ENCODE measurements around the gene APOL1. TPM values are rescaled to one million over a fixed set of nuclear protein-coding genes. Genes with fewer than 3 reads are reported as not detected.

Gene APOL1
- total RNA-seq, 1 donor from 2014 or later, result 2.5 TPM

GRCh38 chr22:36277482-36278291 lies 24.8 kb downstream of the APOL1 start:
- H3K36me3 Mint-ChIP-seq (ENCODE audit: low read depth, unreplicated experiment), result peaks cover 25% of the 10 kb centered on the region
- H3K27me3 Mint-ChIP-seq (ENCODE audit: unreplicated experiment), result peaks cover 8% of the 10 kb centered on the region
- H3K4me1 Mint-ChIP-seq (ENCODE audit: unreplicated experiment), result peaks cover 18% of the 10 kb centered on the region
- peak; percentile 64 for DNase-seq (ENCODE audit: low spot score)
- peak; percentile 64 for TF ChIP-seq CTCF (IDR thresholded peaks at IDR 0.05; ENCODE audit: unreplicated experiment)
- H3K27ac Mint-ChIP-seq (ENCODE audit: unreplicated experiment), result peak overlapping the region; percentile 31
- H3K4me3 Mint-ChIP-seq (ENCODE audit: unreplicated experiment), result no peak overlapping the region
- H3K9me3 Mint-ChIP-seq (ENCODE audit: unreplicated experiment), result no peaks in the 10 kb centered on the region

GRCh38 chr22:36279219-36279666 lies 26.3 kb downstream of the APOL1 start:
- TF ChIP-seq CTCF (IDR thresholded peaks at IDR 0.05; ENCODE audit: unreplicated experiment), result no peak
- no peaks in the 10 kb centered on the region for H3K9me3 Mint-ChIP-seq (ENCODE audit: unreplicated experiment)
- peaks cover 32% of the 10 kb centered on the region for H3K36me3 Mint-ChIP-seq (ENCODE audit: low read depth, unreplicated experiment)
- no peak overlapping the region for H3K4me3 Mint-ChIP-seq (ENCODE audit: unreplicated experiment)
- H3K4me1 Mint-ChIP-seq (ENCODE audit: unreplicated experiment), result peaks cover 18% of the 10 kb centered on the region
- DNase-seq (ENCODE audit: low spot score), result no peak
- H3K27me3 Mint-ChIP-seq (ENCODE audit: unreplicated experiment), result peaks cover 11% of the 10 kb centered on the region
- peak overlapping the region; percentile 40 for H3K27ac Mint-ChIP-seq (ENCODE audit: unreplicated experiment)

GRCh38 chr22:36280379-36280778 lies 27.4 kb downstream of the APOL1 start:
- Mint-ChIP-seq H3K9me3 (ENCODE audit: unreplicated experiment) (no peaks in the 10 kb centered on the region), H3K27ac (ENCODE audit: unreplicated experiment) (peak overlapping the region; percentile 61), H3K4me3 (ENCODE audit: unreplicated experiment) (peak overlapping the region; percentile 77), H3K4me1 (ENCODE audit: unreplicated experiment) (peaks cover 18% of the 10 kb centered on the region), H3K27me3 (ENCODE audit: unreplicated experiment) (peaks cover 6% of the 10 kb centered on the region), H3K36me3 (ENCODE audit: low read depth, unreplicated experiment) (peaks cover 35% of the 10 kb centered on the region)
- DNase-seq (ENCODE audit: low spot score), result no peak
- TF ChIP-seq CTCF (IDR thresholded peaks at IDR 0.05; ENCODE audit: unreplicated experiment), result no peak

- TF ChIP-seq CTCF (IDR thresholded peaks at IDR 0.05; ENCODE audit: unreplicated experiment), result no peak
- no peak overlapping the region for H3K27ac Mint-ChIP-seq (ENCODE audit: unreplicated experiment)
- no peak for DNase-seq (ENCODE audit: low spot score)
- no peaks in the 10 kb centered on the region for H3K9me3 Mint-ChIP-seq (ENCODE audit: unreplicated experiment)
- H3K36me3 Mint-ChIP-seq (ENCODE audit: low read depth, unreplicated experiment), result peaks cover 43% of the 10 kb centered on the region
- H3K27me3 Mint-ChIP-seq (ENCODE audit: unreplicated experiment), result peaks cover 10% of the 10 kb centered on the region
- peak overlapping the region; percentile 14 for H3K4me3 Mint-ChIP-seq (ENCODE audit: unreplicated experiment)
- peaks cover 14% of the 10 kb centered on the region for H3K4me1 Mint-ChIP-seq (ENCODE audit: unreplicated experiment)
Measured at GRCh38 chr22:36281781-36282327, 28.9 kb downstream of the APOL1 start.

GRCh38 chr22:36282328-36282831 lies 29.4 kb downstream of the APOL1 start:
- no peak for TF ChIP-seq CTCF (IDR thresholded peaks at IDR 0.05; ENCODE audit: unreplicated experiment)
- no peak for DNase-seq (ENCODE audit: low spot score)
- peaks cover 14% of the 10 kb centered on the region for H3K27me3 Mint-ChIP-seq (ENCODE audit: unreplicated experiment)
- no peak overlapping the region for H3K4me3 Mint-ChIP-seq (ENCODE audit: unreplicated experiment)
- H3K27ac Mint-ChIP-seq (ENCODE audit: unreplicated experiment), result no peak overlapping the region
- H3K4me1 Mint-ChIP-seq (ENCODE audit: unreplicated experiment), result peaks cover 14% of the 10 kb centered on the region
- peaks cover 48% of the 10 kb centered on the region for H3K36me3 Mint-ChIP-seq (ENCODE audit: low read depth, unreplicated experiment)
- H3K9me3 Mint-ChIP-seq (ENCODE audit: unreplicated experiment), result no peaks in the 10 kb centered on the region
